HG03108 (cell line): Measurements from ENCODE around the gene CD300LF.

ENCODE experiments used
- ATAC-seq: cut with Tn5 transposase; IDR thresholded peaks from one replicate; pipeline ENCODE4 v1.9.1; 2021; ENCODE audit warnings: moderate library complexity; ENCODE audit not compliant: unreplicated experiment

CD300LF gene

DNA sequence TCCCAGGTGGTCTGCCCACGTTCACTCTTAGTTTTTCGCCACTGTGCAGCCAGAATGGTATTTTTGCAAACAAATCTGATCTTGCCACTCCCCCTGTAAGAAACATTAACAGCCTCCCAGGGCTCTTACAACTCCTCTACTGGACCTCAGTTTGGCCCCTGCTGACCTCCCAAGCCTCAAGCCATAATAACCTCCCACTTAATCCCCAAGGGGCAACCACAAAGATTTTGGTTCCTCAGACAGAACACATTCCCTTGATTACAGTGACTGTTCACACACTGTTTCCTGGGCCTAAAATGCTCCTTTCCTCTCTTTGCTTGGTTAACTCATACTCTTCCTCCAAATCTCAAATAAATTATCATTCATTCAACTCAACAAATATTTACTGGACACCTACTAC is 67.7 kb downstream of the CD300LF start:
- ATAC-seq = no peak

DNA sequence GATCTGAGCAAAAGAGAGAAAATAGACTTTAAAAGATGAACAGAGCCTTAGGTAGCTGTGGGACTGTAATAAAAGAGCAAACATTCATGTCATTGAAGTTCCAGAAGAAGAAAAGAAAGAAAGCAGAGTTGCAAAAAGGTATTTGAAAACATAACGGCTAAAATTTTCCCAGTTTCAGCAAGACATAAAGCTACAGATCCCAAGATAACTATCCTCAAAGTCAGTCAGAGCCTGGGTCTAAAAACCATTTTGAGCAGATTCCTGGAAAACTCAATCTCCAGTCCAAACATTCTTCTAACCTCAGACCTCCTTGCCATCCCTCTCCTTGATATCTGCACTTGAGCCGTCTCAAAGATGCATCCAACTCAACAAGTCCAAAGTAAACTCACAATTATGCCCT is 68.3 kb downstream of the CD300LF start:
- ATAC-seq = no peak
